OCI-LY7 (cell line): Measurements from ENCODE around the gene QPCTL.

ENCODE experiments used
- EZH2phosphoT487 ChIP-seq: fragments of 200-600 bp; sonication (generic); IDR thresholded peaks from 2 replicates; pipeline ENCODE4 v1.6.1; 2018; ENCODE audit warnings: low read depth, borderline replicate concordance, mild to moderate bottlenecking, mixed run types, antibody characterized with exemption, low read length, moderate library complexity, mixed read lengths
- TF ChIP-seq, protein P1 (sequence below): fragments of 200-600 bp; sonication (generic); conservative IDR thresholded peaks from 2 replicates; pipeline ENCODE4 v1.5.1; 2014; ENCODE audit warnings: mild to moderate bottlenecking, antibody characterized with exemption, low read length, moderate library complexity, mixed read lengths

DNA sequence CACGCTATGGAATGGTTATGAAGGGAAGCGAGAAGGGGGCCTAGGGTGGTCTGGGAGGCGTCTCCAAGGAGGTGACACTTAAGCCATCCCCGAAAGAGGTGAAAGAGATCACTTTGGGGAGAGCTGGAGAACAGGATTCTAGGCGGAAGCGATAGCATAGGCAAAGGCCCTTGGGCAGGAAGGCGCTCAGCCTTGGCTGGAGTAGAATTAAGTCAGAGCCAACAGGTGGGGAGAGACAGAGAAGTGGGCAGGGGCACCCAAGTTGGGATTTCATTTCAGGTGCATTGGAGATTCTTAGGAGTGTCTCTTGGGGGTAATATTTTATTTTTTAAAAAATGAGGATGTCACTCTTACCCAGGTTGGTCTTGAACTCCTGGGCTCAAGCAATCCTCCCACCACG, 10.3 kb upstream of the QPCTL start:
- TF ChIP-seq, protein P1, sequence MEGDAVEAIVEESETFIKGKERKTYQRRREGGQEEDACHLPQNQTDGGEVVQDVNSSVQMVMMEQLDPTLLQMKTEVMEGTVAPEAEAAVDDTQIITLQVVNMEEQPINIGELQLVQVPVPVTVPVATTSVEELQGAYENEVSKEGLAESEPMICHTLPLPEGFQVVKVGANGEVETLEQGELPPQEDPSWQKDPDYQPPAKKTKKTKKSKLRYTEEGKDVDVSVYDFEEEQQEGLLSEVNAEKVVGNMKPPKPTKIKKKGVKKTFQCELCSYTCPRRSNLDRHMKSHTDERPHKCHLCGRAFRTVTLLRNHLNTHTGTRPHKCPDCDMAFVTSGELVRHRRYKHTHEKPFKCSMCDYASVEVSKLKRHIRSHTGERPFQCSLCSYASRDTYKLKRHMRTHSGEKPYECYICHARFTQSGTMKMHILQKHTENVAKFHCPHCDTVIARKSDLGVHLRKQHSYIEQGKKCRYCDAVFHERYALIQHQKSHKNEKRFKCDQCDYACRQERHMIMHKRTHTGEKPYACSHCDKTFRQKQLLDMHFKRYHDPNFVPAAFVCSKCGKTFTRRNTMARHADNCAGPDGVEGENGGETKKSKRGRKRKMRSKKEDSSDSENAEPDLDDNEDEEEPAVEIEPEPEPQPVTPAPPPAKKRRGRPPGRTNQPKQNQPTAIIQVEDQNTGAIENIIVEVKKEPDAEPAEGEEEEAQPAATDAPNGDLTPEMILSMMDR: no peak
- no peak for TF ChIP-seq EZH2phosphoT487
